H1 (cell line): ENCODE measurements around the gene CS.

ENCODE experiments used
- EGR1 ChIP-seq: IDR thresholded peaks from 2 replicates; pipeline ENCODE4 v1.6.1; 2011; ENCODE audit warnings: low read depth, low read length, borderline replicate concordance
- EZH2 ChIP-seq: fragments of 200-600 bp; sonication (generic); IDR thresholded peaks from 2 replicates; pipeline ENCODE4 v1.7.1; 2012; ENCODE audit warnings: low read depth, mild to moderate bottlenecking, moderate library complexity, low read length, inconsistent platforms; ENCODE audit not compliant: severe bottlenecking
- KDM5A ChIP-seq: fragments of 200-600 bp; IDR thresholded peaks from 2 replicates; pipeline ENCODE4 v1.7.1; 2012; ENCODE audit warnings: mild to moderate bottlenecking, low read length, inconsistent platforms, mixed read lengths
- POLR2A ChIP-seq, 2 experiments: IDR thresholded peaks; 1 replicate in 1 of 2; 2 replicates in 1 of 2; pipeline ENCODE4 v1.6.1; 2011; ENCODE audit warnings: low read depth in 2 of 2, low read length in 2 of 2, mild to moderate bottlenecking in 2 of 2; ENCODE audit errors: control extremely low read depth in 1 of 2
- TF ChIP-seq, protein P1 (sequence below), 3 experiments: IDR thresholded peaks; 1 replicate in 2 of 3; 2 replicates in 1 of 3; pipeline versions ENCODE4 v1.5.1 to v1.6.1; 2011; ENCODE audit warnings: low read length in 3 of 3, mild to moderate bottlenecking in 3 of 3, inconsistent platforms in 2 of 3, low read depth in 1 of 3, moderate library complexity in 1 of 3; ENCODE audit not compliant: insufficient read depth in 1 of 3; ENCODE audit errors: control extremely low read depth in 1 of 3

DNA sequence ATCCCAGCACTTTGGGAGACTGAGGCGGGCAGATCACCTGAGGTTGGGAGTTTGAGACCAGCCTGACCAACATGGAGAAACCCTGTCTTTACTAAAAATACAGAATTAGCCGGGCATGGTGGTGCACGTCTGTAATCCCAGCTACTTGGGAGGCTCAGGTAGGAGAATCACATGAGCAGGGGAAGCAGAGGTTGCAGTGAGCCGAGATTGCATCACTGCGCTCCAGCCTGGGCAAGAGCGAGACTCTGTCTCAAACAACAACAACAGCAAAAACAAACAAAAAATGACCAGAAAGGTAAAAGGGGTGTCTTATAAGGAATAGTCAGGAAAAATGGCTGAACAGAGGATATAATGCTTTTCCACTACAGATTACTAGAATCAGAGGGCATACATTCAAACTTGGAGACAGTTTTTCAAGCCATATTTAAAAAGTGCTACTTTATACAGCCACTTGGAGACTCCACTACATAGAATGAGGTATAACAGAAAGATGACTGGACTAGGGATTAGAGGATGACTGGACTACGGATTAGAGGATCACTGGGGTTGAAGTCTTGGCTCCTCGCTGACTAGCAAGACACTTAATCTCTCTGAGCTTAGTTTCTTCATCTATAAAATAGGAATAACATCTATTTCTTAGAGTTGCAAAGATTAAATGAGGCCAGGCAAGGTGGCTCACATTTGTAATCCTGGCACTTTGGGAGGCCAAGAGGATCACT is 4.9 kb upstream of the CS start:
- TF ChIP-seq, protein P1, sequence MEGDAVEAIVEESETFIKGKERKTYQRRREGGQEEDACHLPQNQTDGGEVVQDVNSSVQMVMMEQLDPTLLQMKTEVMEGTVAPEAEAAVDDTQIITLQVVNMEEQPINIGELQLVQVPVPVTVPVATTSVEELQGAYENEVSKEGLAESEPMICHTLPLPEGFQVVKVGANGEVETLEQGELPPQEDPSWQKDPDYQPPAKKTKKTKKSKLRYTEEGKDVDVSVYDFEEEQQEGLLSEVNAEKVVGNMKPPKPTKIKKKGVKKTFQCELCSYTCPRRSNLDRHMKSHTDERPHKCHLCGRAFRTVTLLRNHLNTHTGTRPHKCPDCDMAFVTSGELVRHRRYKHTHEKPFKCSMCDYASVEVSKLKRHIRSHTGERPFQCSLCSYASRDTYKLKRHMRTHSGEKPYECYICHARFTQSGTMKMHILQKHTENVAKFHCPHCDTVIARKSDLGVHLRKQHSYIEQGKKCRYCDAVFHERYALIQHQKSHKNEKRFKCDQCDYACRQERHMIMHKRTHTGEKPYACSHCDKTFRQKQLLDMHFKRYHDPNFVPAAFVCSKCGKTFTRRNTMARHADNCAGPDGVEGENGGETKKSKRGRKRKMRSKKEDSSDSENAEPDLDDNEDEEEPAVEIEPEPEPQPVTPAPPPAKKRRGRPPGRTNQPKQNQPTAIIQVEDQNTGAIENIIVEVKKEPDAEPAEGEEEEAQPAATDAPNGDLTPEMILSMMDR (IDR thresholded peaks at IDR 0.05; ENCODE audit: control extremely low read depth in 1 of 3, insufficient read depth in 1 of 3, low read depth in 1 of 3, low read length in 3 of 3) = no peak
- TF ChIP-seq EZH2 (no peak), POLR2A (IDR thresholded peaks at IDR 0.05; ENCODE audit: control extremely low read depth in 1 of 2, low read depth in 2 of 2, low read length in 2 of 2) (no peak), KDM5A (no peak), EGR1 (no peak)
